CD4-positive, alpha-beta T cell (primary cell): ENCODE measurements around the gene NCKAP5. TPM values are rescaled to one million over a fixed set of nuclear protein-coding genes. Genes with fewer than 3 reads are reported as not detected.

Experiments used
- ATAC-seq: fragments of 200-7000 bp; cut with Tn5 transposase; one replicate; pipeline ENCODE4 v1.10.0; 2022; ENCODE audit warnings: mild to moderate bottlenecking; ENCODE audit not compliant: poor library complexity
- CTCF ChIA-PET: fragments of 350-600 bp; sonication (Branson Sonifier 250); formaldehyde crosslinking; loops from one replicate; lab custom pipeline; 2021; ENCODE audit warnings: antibody characterized with exemption, inconsistent platforms; lab: Charles Lee
- POLR2A ChIA-PET: fragments of 350-600 bp; sonication (Branson Sonifier 250); formaldehyde crosslinking; loops from one replicate; lab custom pipeline; 2021; ENCODE audit warnings: antibody characterized with exemption, inconsistent platforms; lab: Charles Lee
- DNase-seq, 14 experiments: peaks; one replicate each; pipeline ENCODE4 v3.0.0-alpha.2; 2013 to 2020; ENCODE audit warnings: mixed read lengths in 2 of 14
- H3K27ac ChIP-seq, 2 donors: one replicate each; pipeline versions ENCODE4 v1.5.1 to v1.7.0; 2013; ENCODE audit warnings: low read length in 2 of 2, low read depth in 1 of 2, mild to moderate bottlenecking in 1 of 2
- H3K27me3 ChIP-seq, 2 experiments: 1 replicate in 1 of 2; 2 replicates in 1 of 2; pipeline versions ENCODE4 v1.6.1 to v1.7.0; 2013; ENCODE audit warnings: low read length in 2 of 2, control low read depth in 1 of 2, mild to moderate bottlenecking in 1 of 2, moderate library complexity in 1 of 2; ENCODE audit not compliant: insufficient read depth in 2 of 2, control insufficient read depth in 1 of 2
- H3K36me3 ChIP-seq: one replicate; pipeline ENCODE4 v1.6.1; 2013; ENCODE audit warnings: low read length, control low read depth; ENCODE audit not compliant: insufficient read depth
- H3K4me1 ChIP-seq: one replicate; pipeline ENCODE4 v1.6.1; 2013; ENCODE audit warnings: low read length, control low read depth; ENCODE audit not compliant: insufficient read depth
- H3K4me3 ChIP-seq: one replicate; pipeline ENCODE4 v1.5.1; 2013; ENCODE audit warnings: mild to moderate bottlenecking, low read length, moderate library complexity
- H3K9me3 ChIP-seq, 2 experiments: 1 replicate in 1 of 2; 2 replicates in 1 of 2; pipeline versions ENCODE4 v1.6.1 to v1.7.0; 2013; ENCODE audit warnings: low read length in 2 of 2, mild to moderate bottlenecking in 2 of 2, control low read depth in 1 of 2, moderate library complexity in 1 of 2; ENCODE audit not compliant: control insufficient read depth in 1 of 2, insufficient read depth in 1 of 2
- H3K27ac Mint-ChIP-seq: one replicate; pipeline ENCODE4 v1.8.0; 2020; ENCODE audit warnings: mixed read lengths
- H3K27me3 Mint-ChIP-seq: one replicate; pipeline ENCODE4 v1.8.0; 2021; ENCODE audit warnings: mixed read lengths
- H3K36me3 Mint-ChIP-seq: one replicate; pipeline ENCODE4 v1.8.0; 2021; ENCODE audit warnings: low read depth, mixed read lengths
- H3K4me1 Mint-ChIP-seq: one replicate; pipeline ENCODE4 v1.8.0; 2021; ENCODE audit warnings: low read depth, mixed read lengths
- H3K4me3 Mint-ChIP-seq: one replicate; pipeline ENCODE4 v1.8.0; 2020; ENCODE audit warnings: mild to moderate bottlenecking, mixed read lengths
- H3K9me3 Mint-ChIP-seq: one replicate; pipeline ENCODE4 v1.8.0; 2020; ENCODE audit warnings: mixed read lengths
- CTCF ChIP-seq: fragments of 200-600 bp; IDR thresholded peaks from one replicate; pipeline ENCODE4 v1.8.0; 2022; ENCODE audit warnings: antibody characterized with exemption, mild to moderate bottlenecking
- intact Hi-C, 2 experiments: fragments of 100-400 bp; cut with DNase I in 1 of 2; cut with micrococcal nuclease in 1 of 2; formaldehyde crosslinking; loops; one replicate each; pipeline versions ENCODE4 v1.15.1 to v1.9.0; 2023 to 2025; cut with DNase I, micrococcal nuclease
- total RNA-seq, 174 experiments: library from RNA in 2 of 174; stranded (reverse) in 2 of 174; gene quantifications; one replicate each; pipeline ENCODE4 v1.2.3 and lab custom pipeline; 2021 to 2026

The NCKAP5 gene
- total RNA-seq, 2 experiments from 2014 or later, result not detected

- no peak for ATAC-seq
- Mint-ChIP-seq H3K27ac (no peak overlapping the region), H3K4me3 (no peak overlapping the region), H3K9me3 (peaks cover 6% of the 10 kb centered on the region), H3K36me3 (no peaks in the 10 kb centered on the region), H3K4me1 (no peaks in the 10 kb centered on the region), H3K27me3 (no peaks in the 10 kb centered on the region)
- Histone ChIP-seq H3K9me3 (no peaks in the 10 kb centered on the region), H3K27me3 (no peaks in the 10 kb centered on the region), H3K27ac (no peak overlapping the region), H3K36me3 (no peaks in the 10 kb centered on the region), H3K4me1 (no peaks in the 10 kb centered on the region), H3K4me3 (no peak overlapping the region)
- intact Hi-C loops, result no loop called here
- POLR2A ChIA-PET, result no interaction called here
- TF ChIP-seq CTCF, result no peak
- no peak for DNase-seq
- CTCF ChIA-PET, result no interaction called here
Observed at GRCh38 chr2:133433455-133434451, 134.5 kb downstream of the NCKAP5 start.

GRCh38 chr2:133432778-133433177 is 135.5 kb downstream of the NCKAP5 start:
- H3K9me3 ChIP-seq, result no peaks in the 10 kb centered on the region
- H3K27me3 ChIP-seq, result no peaks in the 10 kb centered on the region
- no peaks in the 10 kb centered on the region for H3K36me3 ChIP-seq
- CTCF ChIA-PET, result no interaction called here
- H3K4me3 Mint-ChIP-seq, result no peak overlapping the region
- H3K27me3 Mint-ChIP-seq, result no peaks in the 10 kb centered on the region
- H3K27ac ChIP-seq, result no peak overlapping the region
- POLR2A ChIA-PET, result no interaction called here
- H3K36me3 Mint-ChIP-seq, result no peaks in the 10 kb centered on the region
- H3K4me3 ChIP-seq, result no peak overlapping the region
- DNase-seq (no peak), ATAC-seq (no peak)
- H3K4me1 Mint-ChIP-seq, result no peaks in the 10 kb centered on the region
- no peaks in the 10 kb centered on the region for H3K4me1 ChIP-seq
- no peak overlapping the region for H3K27ac Mint-ChIP-seq
- TF ChIP-seq CTCF, result no peak
- H3K9me3 Mint-ChIP-seq, result peaks cover 6% of the 10 kb centered on the region
- intact Hi-C loops, result no loop called here

GRCh38 chr2:133431289-133431688 is 137.0 kb downstream of the NCKAP5 start:
- DNase-seq (no peak), ATAC-seq (no peak)
- ChIA-PET CTCF (no interaction called here), POLR2A (no interaction called here)
- no peak for TF ChIP-seq CTCF
- no peak overlapping the region for H3K4me3 Mint-ChIP-seq
- Histone ChIP-seq H3K36me3 (no peaks in the 10 kb centered on the region), H3K9me3 (no peaks in the 10 kb centered on the region), H3K4me3 (no peak overlapping the region), H3K4me1 (no peaks in the 10 kb centered on the region), H3K27ac (no peak overlapping the region), H3K27me3 (no peaks in the 10 kb centered on the region)
- peaks cover 6% of the 10 kb centered on the region for H3K9me3 Mint-ChIP-seq
- H3K27me3 Mint-ChIP-seq, result no peaks in the 10 kb centered on the region
- H3K4me1 Mint-ChIP-seq, result no peaks in the 10 kb centered on the region
- no peaks in the 10 kb centered on the region for H3K36me3 Mint-ChIP-seq
- no peak overlapping the region for H3K27ac Mint-ChIP-seq
- intact Hi-C loops, result no loop called here
